Right lobe of liver (tissue), 4 donors: ENCODE results near the gene PKN3.

Experiments
- CTCF ChIP-seq, 4 donors: fragments of 200-600 bp in 3 of 4; fragments of 450-650 bp in 1 of 4; IDR thresholded peaks; one replicate each; pipeline versions ENCODE4 v1.5.1 to v1.8.0; 2016 to 2022; ENCODE audit warnings: antibody characterized with exemption in 4 of 4, mild to moderate bottlenecking in 2 of 4
- POLR2A ChIP-seq: fragments of 450-650 bp; IDR thresholded peaks from one replicate; pipeline ENCODE4 v1.6.1; 2017; ENCODE audit warnings: antibody characterized with exemption, mild to moderate bottlenecking
- donor health status: DM: no; HTN: no; CAD: no.
- donor health status: DM: no; HTN: no; CAD: no.
- donor health status: DM: no; HTN: yes; CAD: no.

GRCh38 chr9:128702949-128703615 lies 779 bp downstream of the PKN3 start:
- TF ChIP-seq CTCF (IDR thresholded peaks at IDR 0.05), result no peak
- no peak for TF ChIP-seq POLR2A
